Ishikawa (cell line): Measurements from ENCODE around the gene NDST3.

Source experiments
- CEBPB ChIP-seq: IDR thresholded peaks from 2 replicates; pipeline ENCODE4 v1.6.1; 2012
- CREB1 ChIP-seq: IDR thresholded peaks from 2 replicates; pipeline ENCODE4 v1.6.1; 2012; ENCODE audit warnings: low read depth
- EGR1 ChIP-seq: IDR thresholded peaks from 2 replicates; pipeline ENCODE4 v1.6.1; 2012
- EP300 ChIP-seq: IDR thresholded peaks from 2 replicates; pipeline ENCODE4 v1.6.1; 2012; ENCODE audit warnings: borderline replicate concordance
- FOXM1 ChIP-seq: IDR thresholded peaks from 2 replicates; pipeline ENCODE4 v1.6.1; 2012; ENCODE audit warnings: low read depth, borderline replicate concordance
- MAX ChIP-seq: IDR thresholded peaks from 2 replicates; pipeline ENCODE4 v1.6.1; 2012
- NFIC ChIP-seq: IDR thresholded peaks from 2 replicates; pipeline ENCODE4 v1.6.1; 2012
- RAD21 ChIP-seq: IDR thresholded peaks from 2 replicates; pipeline ENCODE4 v1.6.1; 2012; ENCODE audit warnings: low read depth
- REST ChIP-seq: IDR thresholded peaks from 2 replicates; pipeline ENCODE4 v1.6.1; 2012; ENCODE audit warnings: low read depth, mild to moderate bottlenecking
- TAF1 ChIP-seq: IDR thresholded peaks from 2 replicates; pipeline ENCODE4 v1.6.1; 2012; ENCODE audit warnings: low read depth, mild to moderate bottlenecking
- TCF12 ChIP-seq: IDR thresholded peaks from 2 replicates; pipeline ENCODE4 v1.6.1; 2012; ENCODE audit warnings: low read depth
- TEAD4 ChIP-seq: IDR thresholded peaks from 2 replicates; pipeline ENCODE4 v1.6.1; 2012
- USF1 ChIP-seq: IDR thresholded peaks from 2 replicates; pipeline ENCODE4 v1.6.1; 2012
- YY1 ChIP-seq: IDR thresholded peaks from 2 replicates; pipeline ENCODE4 v1.6.1; 2012; ENCODE audit warnings: low read depth
- ZBTB7A ChIP-seq: IDR thresholded peaks from 2 replicates; pipeline ENCODE4 v1.6.1; 2012; ENCODE audit warnings: low read depth

The NDST3 gene

GRCh38 chr4:118215826-118216225, 181.5 kb downstream of the NDST3 start:
- TF ChIP-seq USF1 (no peak), RAD21 (no peak), TEAD4 (no peak), FOXM1 (no peak), EGR1 (no peak), TCF12 (no peak), TAF1 (no peak)

GRCh38 chr4:118221227-118221800, 187.0 kb downstream of the NDST3 start:
- TF ChIP-seq EGR1 (no peak), YY1 (no peak)

- TF ChIP-seq RAD21 (peak; percentile 91), YY1 (no peak)
Measured at GRCh38 chr4:118224243-118224829, 190.1 kb downstream of the NDST3 start.

- TF ChIP-seq NFIC (no peak), CREB1 (no peak), EGR1 (no peak), USF1 (no peak), TAF1 (no peak), ZBTB7A (no peak), FOXM1 (no peak), MAX (no peak), YY1 (no peak), EP300 (no peak), TCF12 (no peak), TEAD4 (no peak)
Measured at GRCh38 chr4:118225511-118225910, 191.2 kb downstream of the NDST3 start.

- no peak for TF ChIP-seq FOXM1
- no peak for TF ChIP-seq NFIC
- TF ChIP-seq CREB1 = no peak
- TF ChIP-seq USF1 = no peak
- no peak for TF ChIP-seq EGR1
- no peak for TF ChIP-seq ZBTB7A
- TF ChIP-seq MAX = no peak
- TF ChIP-seq RAD21 = no peak
- no peak for TF ChIP-seq TCF12
- TF ChIP-seq EP300 = no peak
- TF ChIP-seq CEBPB = no peak
- no peak for TF ChIP-seq YY1
- TF ChIP-seq TAF1 = no peak
- no peak for TF ChIP-seq REST
- no peak for TF ChIP-seq TEAD4
Measured at GRCh38 chr4:118226311-118227010, 192.2 kb downstream of the NDST3 start.

GRCh38 chr4:118235566-118236120, 201.4 kb downstream of the NDST3 start:
- TF ChIP-seq TCF12 = no peak

- TF ChIP-seq REST = no peak
- TF ChIP-seq EP300 = no peak
- TF ChIP-seq CEBPB = no peak
- no peak for TF ChIP-seq YY1
- no peak for TF ChIP-seq FOXM1
- no peak for TF ChIP-seq TAF1
- TF ChIP-seq NFIC = no peak
- TF ChIP-seq EGR1 = no peak
- no peak for TF ChIP-seq USF1
- no peak for TF ChIP-seq RAD21
- TF ChIP-seq CREB1 = no peak
- no peak for TF ChIP-seq TEAD4
Measured at GRCh38 chr4:118237531-118237930, 203.2 kb downstream of the NDST3 start.
